HepG2 (cell line): ENCODE results near the gene LHFPL2. TPM values are rescaled to one million over a fixed set of nuclear protein-coding genes. Genes with fewer than 3 reads are reported as not detected.

Experiments used
- ATAC-seq: fragments of 200-7000 bp; cut with Tn5 transposase; 3 replicates; pipeline ENCODE4 v1.9.1; 2020; ENCODE audit warnings: mild to moderate bottlenecking, moderate library complexity
- BruUV-seq: library from RNA; stranded (reverse); fragments of 400-500 nt; replicated peaks from 2 replicates; lab custom pipeline; 2021; lab: Mats Ljungman, UMichigan
- CTCF ChIA-PET: fragments of 300-600 bp; formaldehyde crosslinking; extraction: SDS; loops from one replicate; lab custom pipeline; 2021; ENCODE audit warnings: low total read pairs, inconsistent platforms, low intra/inter-chr PET ratio; lab: Yijun Ruan, JAX
- POLR2A ChIA-PET: fragments of 350-600 bp; sonication (Branson Sonifier 250); formaldehyde crosslinking; loops from one replicate; lab custom pipeline; 2020; ENCODE audit warnings: antibody characterized with exemption, inconsistent platforms; lab: Yijun Ruan, JAX
- DNase-seq: peaks from one replicate; pipeline ENCODE4 v3.0.0-alpha.2; 2015; ENCODE audit warnings: low spot score
- FAIRE-seq: peaks from 3 replicates; lab custom pipeline; 2011; peaks lifted over from hg19 to GRCh38; lab: Jason Lieb, UNC
- H2AFZ ChIP-seq: one replicate; pipeline ENCODE4 v1.6.1; 2011; ENCODE audit warnings: low read length, inconsistent platforms
- H3K27ac ChIP-seq: fragments of 300-600 bp; 3 replicates; pipeline ENCODE4 v1.8.0; 2011; ENCODE audit warnings: mixed run types, mild to moderate bottlenecking, mixed read lengths, low read length, inconsistent platforms; ENCODE audit not compliant: insufficient read depth; ENCODE audit errors: extremely low read length
- H3K27me3 ChIP-seq, 2 experiments: fragments of 200-600 bp in 1 of 2; 2 replicates in 1 of 2; 3 replicates in 1 of 2; pipeline versions ENCODE4 v1.6.0 to v1.8.0; 2011; ENCODE audit warnings: low read length in 2 of 2, mild to moderate bottlenecking in 2 of 2, moderate library complexity in 2 of 2, inconsistent platforms in 1 of 2; ENCODE audit not compliant: insufficient read depth in 2 of 2, control insufficient read depth in 1 of 2
- H3K36me3 ChIP-seq, 2 experiments: fragments of 200-600 bp in 1 of 2; replicated peaks in 1 of 2; 2 replicates in 1 of 2; 3 replicates in 1 of 2; pipeline versions ENCODE4 v1.5.1 to v1.8.0; 2011; ENCODE audit warnings: low read length in 2 of 2, inconsistent platforms in 1 of 2; ENCODE audit not compliant: insufficient read depth in 2 of 2, control insufficient read depth in 1 of 2
- H3K4me1 ChIP-seq: 2 replicates; pipeline ENCODE4 v1.5.1; 2012; ENCODE audit warnings: low read length, inconsistent platforms; ENCODE audit not compliant: insufficient read depth
- H3K4me2 ChIP-seq: 2 replicates; pipeline ENCODE4 v1.6.0; 2011; ENCODE audit warnings: low read depth, low read length, inconsistent platforms
- H3K4me3 ChIP-seq, 3 experiments: fragments of 200-600 bp in 1 of 3; sonication (generic), shearing (Covaris generic) in 1 of 3; replicated peaks in 1 of 3; 2 replicates each; pipeline ENCODE4 v1.5.1; 2011 to 2016; ENCODE audit warnings: low read length in 3 of 3, inconsistent platforms in 2 of 3, low read depth in 2 of 3, mild to moderate bottlenecking in 2 of 3, control low read depth in 1 of 3, mixed read lengths in 1 of 3; ENCODE audit not compliant: insufficient read depth in 1 of 3
- H3K79me2 ChIP-seq: one replicate; pipeline ENCODE4 v1.6.1; 2011; ENCODE audit warnings: low read length, inconsistent platforms; ENCODE audit not compliant: insufficient read depth
- H3K9ac ChIP-seq: 2 replicates; pipeline ENCODE4 v1.6.0; 2011; ENCODE audit warnings: mild to moderate bottlenecking, low read depth, low read length, inconsistent platforms; ENCODE audit not compliant: insufficient read depth
- H3K9me3 ChIP-seq: 2 replicates; pipeline ENCODE4 v1.5.1; 2012; ENCODE audit warnings: mild to moderate bottlenecking, low read length
- H4K20me1 ChIP-seq: 2 replicates; pipeline ENCODE4 v1.6.0; 2011; ENCODE audit warnings: inconsistent platforms, mild to moderate bottlenecking, low read length, moderate library complexity; ENCODE audit not compliant: insufficient read depth
- CBFB ChIP-seq: sonication (generic); formaldehyde crosslinking; IDR thresholded peaks from 2 replicates; pipeline ENCODE4 v1.4.0; 2020; ENCODE audit warnings: missing genetic modification reagents
- KDM5A ChIP-seq: fragments of 200-600 bp; sonication (generic); IDR thresholded peaks from 2 replicates; pipeline ENCODE4 v1.7.0; 2018; ENCODE audit warnings: antibody characterized with exemption, mild to moderate bottlenecking, low read length, borderline replicate concordance
- MAFK ChIP-seq, 2 experiments: IDR thresholded peaks in 1 of 2; conservative IDR thresholded peaks in 1 of 2; 2 replicates each; pipeline ENCODE4 v1.6.1; 2011; ENCODE audit warnings: improper control_type of control experiment in 2 of 2, low read length in 2 of 2
- NFATC3 ChIP-seq: sonication (generic); formaldehyde crosslinking; IDR thresholded peaks from 2 replicates; pipeline ENCODE4 v1.5.1; 2020; ENCODE audit warnings: mild to moderate bottlenecking, missing genetic modification reagents
- SMAD9 ChIP-seq: sonication (generic); formaldehyde crosslinking; IDR thresholded peaks from 2 replicates; pipeline ENCODE4 v1.5.1; 2020; ENCODE audit warnings: mild to moderate bottlenecking, missing genetic modification reagents
- SOX13 ChIP-seq, 3 experiments: fragments of 450-650 bp in 1 of 3; sonication (generic) in 1 of 3; formaldehyde crosslinking in 1 of 3; IDR thresholded peaks in 2 of 3; conservative IDR thresholded peaks in 1 of 3; 2 replicates each; pipeline versions ENCODE4 v1.5.0 to v1.6.1; 2016 to 2020; ENCODE audit warnings: antibody characterized with exemption in 1 of 3, mild to moderate bottlenecking in 1 of 3, missing compliant biosample characterization in 1 of 3, missing genetic modification reagents in 1 of 3, moderate library complexity in 1 of 3
- STAT5B ChIP-seq: sonication (generic); formaldehyde crosslinking; IDR thresholded peaks from 2 replicates; pipeline ENCODE4 v1.4.0; 2020; ENCODE audit warnings: missing genetic modification reagents
- ZFP62 ChIP-seq: sonication (generic); formaldehyde crosslinking; IDR thresholded peaks from 2 replicates; pipeline ENCODE4 v1.4.0; 2020; ENCODE audit warnings: missing genetic modification reagents
- ZNF207 ChIP-seq: fragments of 450-650 bp; IDR thresholded peaks from 2 replicates; pipeline ENCODE4 v1.6.1; 2016; ENCODE audit warnings: antibody characterized with exemption, borderline replicate concordance
- ZNF644 ChIP-seq: IDR thresholded peaks from 2 replicates; pipeline ENCODE4 v1.6.1; 2016; ENCODE audit warnings: low read depth
- WGBS: methylation state at CpG from one replicate; pipeline ENCODE4 v1.1.6; 2017; ENCODE audit warnings: low lambda C conversion rate; 5-methylcytosine and 5-hydroxymethylcytosine counted together
- in situ Hi-C: cut with HindIII; loops from 2 replicates; pipeline ENCODE4 v1.10.0; 2017; ENCODE audit warnings: low pct_unique_long_range_greater_than_20kb; ENCODE audit not compliant: extremely low pct_ligation_motif_present
- intact Hi-C: fragments of 100-400 bp; cut with micrococcal nuclease; formaldehyde crosslinking; loops from one replicate; pipeline ENCODE4 v1.10.0; 2022; ENCODE audit not compliant: unreplicated experiment
- polyA plus RNA-seq, 8 experiments: library from polyadenylated mRNA; depleted of rRNA in 3 of 8; stranded (reverse) in 7 of 8; unstranded in 1 of 8; fragments of >200 nt; fragmentation: Illumina TruSeq in 4 of 8; extraction: Trizol in 4 of 8; gene quantifications; 2 replicates each; pipeline versions ENCODE4 v1.2.1 to v1.2.3, GENCODE V29; 2011 to 2016; ENCODE audit warnings: low read depth in 4 of 8, missing spikeins in 1 of 8, mixed read lengths in 1 of 8; ENCODE audit not compliant: insufficient read depth in 1 of 8
- total RNA-seq, 5 experiments: library from RNA; depleted of rRNA; stranded (reverse); fragments of >200 nt; fragmentation: Illumina TruSeq; extraction: Trizol; gene quantifications; 2 replicates each; pipeline ENCODE4 v1.2.3, GENCODE V29; 2016; ENCODE audit warnings: low read depth in 1 of 5
- TF ChIP-seq, protein P1 (sequence below): sonication (generic); formaldehyde crosslinking; IDR thresholded peaks from 2 replicates; pipeline ENCODE4 v1.8.0; 2022; ENCODE audit warnings: missing genetic modification reagents, mild to moderate bottlenecking, borderline replicate concordance
- TF ChIP-seq, protein P2 (sequence below): sonication (generic); formaldehyde crosslinking; IDR thresholded peaks from 2 replicates; pipeline ENCODE4 v1.8.1; 2022; ENCODE audit warnings: mild to moderate bottlenecking, missing genetic modification reagents
- TF ChIP-seq, protein P3 (sequence below): sonication (generic); formaldehyde crosslinking; IDR thresholded peaks from 2 replicates; pipeline ENCODE4 v1.4.0; 2020; ENCODE audit warnings: mild to moderate bottlenecking, low read depth, missing genetic modification reagents
- TF ChIP-seq, protein P4 (sequence below): sonication (generic); formaldehyde crosslinking; IDR thresholded peaks from 2 replicates; pipeline ENCODE4 v1.4.0; 2020; ENCODE audit warnings: mild to moderate bottlenecking, missing genetic modification reagents, borderline replicate concordance

The LHFPL2 gene
- total and polyA plus RNA-seq, 2 of the 13 experiments (the other 11 are each of a cell fraction or from before 2014, with no cell fraction given), result 6.0 to 20.0 TPM

DNA sequence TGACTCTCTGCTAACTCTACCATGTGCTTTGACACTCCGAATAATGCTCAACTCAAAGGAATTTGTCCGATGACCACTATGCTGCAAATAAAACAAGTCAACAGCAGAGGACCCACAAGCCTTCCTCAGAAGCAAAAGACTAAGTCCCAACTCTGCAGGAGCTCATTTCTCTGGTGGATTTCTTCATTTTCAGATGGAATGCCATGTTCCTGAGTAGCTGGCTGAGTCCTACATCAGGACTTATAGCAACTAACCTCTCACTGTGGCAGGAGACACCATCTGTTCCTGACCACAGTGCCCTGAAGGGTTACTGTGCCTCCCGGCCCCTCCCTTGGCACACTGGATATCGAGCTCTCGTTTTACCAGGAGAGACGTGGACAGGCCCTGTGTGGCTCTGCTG lies 20.8 kb downstream of the LHFPL2 start:
- peaks cover 21 to 68% of the 10 kb centered on the region in 2 experiments for H3K36me3 ChIP-seq
- in situ Hi-C loops, result no loop called here
- H3K27me3 ChIP-seq, result no peaks in the 10 kb centered on the region
- no peak overlapping the region for H3K4me2 ChIP-seq
- DNase-seq (no peak), ATAC-seq (no peak)
- no peak for TF ChIP-seq MAFK (conservative IDR thresholded peaks at IDR 0.05 in 1 of 2, IDR thresholded peaks at IDR 0.05 in 1 of 2; ENCODE audit: low read length in 2 of 2)
- TF ChIP-seq, protein P1, sequence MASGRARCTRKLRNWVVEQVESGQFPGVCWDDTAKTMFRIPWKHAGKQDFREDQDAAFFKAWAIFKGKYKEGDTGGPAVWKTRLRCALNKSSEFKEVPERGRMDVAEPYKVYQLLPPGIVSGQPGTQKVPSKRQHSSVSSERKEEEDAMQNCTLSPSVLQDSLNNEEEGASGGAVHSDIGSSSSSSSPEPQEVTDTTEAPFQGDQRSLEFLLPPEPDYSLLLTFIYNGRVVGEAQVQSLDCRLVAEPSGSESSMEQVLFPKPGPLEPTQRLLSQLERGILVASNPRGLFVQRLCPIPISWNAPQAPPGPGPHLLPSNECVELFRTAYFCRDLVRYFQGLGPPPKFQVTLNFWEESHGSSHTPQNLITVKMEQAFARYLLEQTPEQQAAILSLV (CRISPR knock-in tag), result no peak
- TF ChIP-seq ZNF207, result no peak
- no peak for TF ChIP-seq STAT5B (CRISPR knock-in tag)
- no peak for TF ChIP-seq ZFP62 (CRISPR knock-in tag)
- TF ChIP-seq SMAD9 (CRISPR knock-in tag), result no peak
- TF ChIP-seq, protein P2, sequence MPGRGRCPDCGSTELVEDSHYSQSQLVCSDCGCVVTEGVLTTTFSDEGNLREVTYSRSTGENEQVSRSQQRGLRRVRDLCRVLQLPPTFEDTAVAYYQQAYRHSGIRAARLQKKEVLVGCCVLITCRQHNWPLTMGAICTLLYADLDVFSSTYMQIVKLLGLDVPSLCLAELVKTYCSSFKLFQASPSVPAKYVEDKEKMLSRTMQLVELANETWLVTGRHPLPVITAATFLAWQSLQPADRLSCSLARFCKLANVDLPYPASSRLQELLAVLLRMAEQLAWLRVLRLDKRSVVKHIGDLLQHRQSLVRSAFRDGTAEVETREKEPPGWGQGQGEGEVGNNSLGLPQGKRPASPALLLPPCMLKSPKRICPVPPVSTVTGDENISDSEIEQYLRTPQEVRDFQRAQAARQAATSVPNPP (CRISPR knock-in tag), result no peak
- TF ChIP-seq ZNF644, result no peak
- TF ChIP-seq, protein P3, sequence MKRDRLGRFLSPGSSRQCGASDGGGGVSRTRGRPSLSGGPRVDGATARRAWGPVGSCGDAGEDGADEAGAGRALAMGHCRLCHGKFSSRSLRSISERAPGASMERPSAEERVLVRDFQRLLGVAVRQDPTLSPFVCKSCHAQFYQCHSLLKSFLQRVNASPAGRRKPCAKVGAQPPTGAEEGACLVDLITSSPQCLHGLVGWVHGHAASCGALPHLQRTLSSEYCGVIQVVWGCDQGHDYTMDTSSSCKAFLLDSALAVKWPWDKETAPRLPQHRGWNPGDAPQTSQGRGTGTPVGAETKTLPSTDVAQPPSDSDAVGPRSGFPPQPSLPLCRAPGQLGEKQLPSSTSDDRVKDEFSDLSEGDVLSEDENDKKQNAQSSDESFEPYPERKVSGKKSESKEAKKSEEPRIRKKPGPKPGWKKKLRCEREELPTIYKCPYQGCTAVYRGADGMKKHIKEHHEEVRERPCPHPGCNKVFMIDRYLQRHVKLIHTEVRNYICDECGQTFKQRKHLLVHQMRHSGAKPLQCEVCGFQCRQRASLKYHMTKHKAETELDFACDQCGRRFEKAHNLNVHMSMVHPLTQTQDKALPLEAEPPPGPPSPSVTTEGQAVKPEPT (CRISPR knock-in tag), result no peak
- no peak for TF ChIP-seq CBFB (CRISPR knock-in tag)
- TF ChIP-seq KDM5A, result no peak
- TF ChIP-seq, protein P4, sequence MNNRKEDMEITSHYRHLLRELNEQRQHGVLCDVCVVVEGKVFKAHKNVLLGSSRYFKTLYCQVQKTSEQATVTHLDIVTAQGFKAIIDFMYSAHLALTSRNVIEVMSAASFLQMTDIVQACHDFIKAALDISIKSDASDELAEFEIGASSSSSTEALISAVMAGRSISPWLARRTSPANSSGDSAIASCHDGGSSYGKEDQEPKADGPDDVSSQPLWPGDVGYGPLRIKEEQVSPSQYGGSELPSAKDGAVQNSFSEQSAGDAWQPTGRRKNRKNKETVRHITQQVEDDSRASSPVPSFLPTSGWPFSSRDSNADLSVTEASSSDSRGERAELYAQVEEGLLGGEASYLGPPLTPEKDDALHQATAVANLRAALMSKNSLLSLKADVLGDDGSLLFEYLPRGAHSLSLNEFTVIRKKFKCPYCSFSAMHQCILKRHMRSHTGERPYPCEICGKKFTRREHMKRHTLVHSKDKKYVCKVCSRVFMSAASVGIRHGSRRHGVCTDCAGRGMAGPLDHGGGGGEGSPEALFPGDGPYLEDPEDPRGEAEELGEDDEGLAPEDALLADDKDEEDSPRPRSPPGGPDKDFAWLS (CRISPR knock-in tag), result no peak
- no peak for TF ChIP-seq SOX13 (IDR thresholded peaks at IDR 0.05)
- TF ChIP-seq SOX13 (CRISPR knock-in tag; conservative IDR thresholded peaks at IDR 0.05 in 1 of 2, IDR thresholded peaks at IDR 0.05 in 1 of 2), result no peak
- no peak for TF ChIP-seq NFATC3 (CRISPR knock-in tag)
- TF ChIP-seq, all 625 proteins: peak for 0
- no peak for FAIRE-seq
- Histone ChIP-seq H4K20me1 (no peaks in the 10 kb centered on the region), H3K4me1 (peaks cover 40% of the 10 kb centered on the region), H3K79me2 (peaks cover 19% of the 10 kb centered on the region), H3K4me3 (no peak overlapping the region), H3K27ac (no peak overlapping the region), H3K9ac (no peak overlapping the region), H3K9me3 (no peaks in the 10 kb centered on the region), H2AFZ (no peak overlapping the region)
- intact Hi-C loops, result no loop called here
- no TSS peak for BruUV-seq
- ChIA-PET POLR2A (no interaction called here), CTCF (interaction anchor here (1.3 to 1.6 kb wide), 2 partner anchors 90 to 160 kb away, joined by 3 to 9 read pairs; no protein-coding TSS in a partner anchor)
- WGBS, result 91% methylated on average over 6 of the region's 6 CpGs
